Left ventricle myocardium inferior (tissue), 1 donor: ENCODE results near the gene NME7. TPM values are rescaled to one million over a fixed set of nuclear protein-coding genes. Genes with fewer than 3 reads are reported as not detected.
"Not testable (repeated sequence)": the region's sequence is repeated elsewhere in the genome, so short reads cannot be mapped to it uniquely, and the experiment has no call there.

Experiments
- DNase-seq: peaks from one replicate; pipeline ENCODE4 v3.0.0-alpha.2; 2020
- H3K27ac ChIP-seq: fragments of 200-600 bp; replicated peaks from 2 replicates; pipeline ENCODE4 v1.8.0; 2021
- H3K27me3 ChIP-seq: fragments of 200-600 bp; 2 replicates; pipeline ENCODE4 v1.8.0; 2021; ENCODE audit warnings: low read depth
- H3K36me3 ChIP-seq: fragments of 200-600 bp; 2 replicates; pipeline ENCODE4 v1.8.0; 2021
- H3K4me1 ChIP-seq: fragments of 200-600 bp; 2 replicates; pipeline ENCODE4 v1.8.0; 2021
- H3K4me3 ChIP-seq: fragments of 200-600 bp; 2 replicates; pipeline ENCODE4 v1.8.0; 2021; ENCODE audit warnings: mild to moderate bottlenecking, moderate library complexity
- H3K9me3 ChIP-seq: fragments of 200-600 bp; replicated peaks from 2 replicates; pipeline ENCODE4 v1.8.0; 2021
- CTCF ChIP-seq: fragments of 200-600 bp; IDR thresholded peaks from 2 replicates; pipeline ENCODE4 v1.8.0; 2021; ENCODE audit warnings: antibody characterized with exemption, mild to moderate bottlenecking, borderline replicate concordance
- intact Hi-C: fragments of 100-400 bp; cut with micrococcal nuclease; formaldehyde crosslinking; loops from one replicate; pipeline ENCODE4 v1.11.0; 2022
- total RNA-seq: library from RNA; stranded (reverse); fragmentation: NEBNext Ultra II Directional; extraction: Animal tissue kit (Norgen Biotek cat#: 25700); gene quantifications from one replicate; pipeline ENCODE4 v1.2.1, GENCODE V29; 2021
- donor health status: DM: no; HTN: yes; CAD: no; lungs with severe emphysema.

Gene NME7
- total RNA-seq, 1 donor from 2014 or later: 13.1 TPM

GRCh38 chr1:169196161-169196560, 171.4 kb downstream of the NME7 start:
- no peak overlapping the region for H3K27ac ChIP-seq
- no peak for TF ChIP-seq CTCF
- H3K4me1 ChIP-seq: peaks cover 14% of the 10 kb centered on the region
- H3K4me3 ChIP-seq: no peak overlapping the region
- H3K36me3 ChIP-seq: no peaks in the 10 kb centered on the region
- no peaks in the 10 kb centered on the region for H3K27me3 ChIP-seq
- no peak for DNase-seq
- intact Hi-C loops: no loop called here
- H3K9me3 ChIP-seq: no peaks in the 10 kb centered on the region

- no peaks in the 10 kb centered on the region for H3K9me3 ChIP-seq
Observed at GRCh38 chr1:169193191-169193850, 174.3 kb downstream of the NME7 start.

GRCh38 chr1:169186106-169186505, 181.5 kb downstream of the NME7 start:
- no peaks in the 10 kb centered on the region for H3K36me3 ChIP-seq
- no peaks in the 10 kb centered on the region for H3K4me1 ChIP-seq
- no peaks in the 10 kb centered on the region for H3K27me3 ChIP-seq
- intact Hi-C loops: no loop called here
- H3K4me3 ChIP-seq: no peak overlapping the region
- no peak for TF ChIP-seq CTCF
- H3K9me3 ChIP-seq: no peaks in the 10 kb centered on the region
- no peak overlapping the region for H3K27ac ChIP-seq
- no peak for DNase-seq

More at GRCh38 chr1:169193191-169193850, 174.3 kb downstream of the NME7 start:
- peaks cover 14% of the 10 kb centered on the region for H3K4me1 ChIP-seq
- peak; percentile 40 for TF ChIP-seq CTCF
- no peaks in the 10 kb centered on the region for H3K27me3 ChIP-seq
- DNase-seq: peak; percentile 19
- peak overlapping the region; percentile 41 for H3K27ac ChIP-seq
- H3K36me3 ChIP-seq: no peaks in the 10 kb centered on the region
- H3K4me3 ChIP-seq: no peak overlapping the region
- intact Hi-C loops: no loop called here

GRCh38 chr1:169184812-169185211, 182.8 kb downstream of the NME7 start:
- no peak for DNase-seq
- Histone ChIP-seq H3K4me3 (no peak overlapping the region), H3K4me1 (no peaks in the 10 kb centered on the region), H3K27ac (no peak overlapping the region), H3K27me3 (no peaks in the 10 kb centered on the region), H3K9me3 (no peaks in the 10 kb centered on the region), H3K36me3 (no peaks in the 10 kb centered on the region)
- intact Hi-C loops: no loop called here
- no peak for TF ChIP-seq CTCF

GRCh38 chr1:169180174-169180573, 187.4 kb downstream of the NME7 start:
- H3K36me3 ChIP-seq: no peaks in the 10 kb centered on the region
- no peak for DNase-seq
- H3K4me3 ChIP-seq: no peak overlapping the region
- no peaks in the 10 kb centered on the region for H3K27me3 ChIP-seq
- TF ChIP-seq CTCF: no peak
- H3K4me1 ChIP-seq: no peaks in the 10 kb centered on the region
- intact Hi-C loops: no loop called here
- H3K9me3 ChIP-seq: no peaks in the 10 kb centered on the region
- no peak overlapping the region for H3K27ac ChIP-seq

GRCh38 chr1:169179431-169179830, 188.2 kb downstream of the NME7 start:
- H3K4me3 ChIP-seq, H3K27me3 ChIP-seq, H3K9me3 ChIP-seq, H3K36me3 ChIP-seq, intact Hi-C loops, H3K4me1 ChIP-seq, H3K27ac ChIP-seq, DNase-seq: not testable (repeated sequence)
